Measurements from ENCODE around the gene FDXACB1. TPM values are rescaled to one million over a fixed set of nuclear protein-coding genes. Genes with fewer than 3 reads are reported as not detected.

The FDXACB1 gene, protein sequence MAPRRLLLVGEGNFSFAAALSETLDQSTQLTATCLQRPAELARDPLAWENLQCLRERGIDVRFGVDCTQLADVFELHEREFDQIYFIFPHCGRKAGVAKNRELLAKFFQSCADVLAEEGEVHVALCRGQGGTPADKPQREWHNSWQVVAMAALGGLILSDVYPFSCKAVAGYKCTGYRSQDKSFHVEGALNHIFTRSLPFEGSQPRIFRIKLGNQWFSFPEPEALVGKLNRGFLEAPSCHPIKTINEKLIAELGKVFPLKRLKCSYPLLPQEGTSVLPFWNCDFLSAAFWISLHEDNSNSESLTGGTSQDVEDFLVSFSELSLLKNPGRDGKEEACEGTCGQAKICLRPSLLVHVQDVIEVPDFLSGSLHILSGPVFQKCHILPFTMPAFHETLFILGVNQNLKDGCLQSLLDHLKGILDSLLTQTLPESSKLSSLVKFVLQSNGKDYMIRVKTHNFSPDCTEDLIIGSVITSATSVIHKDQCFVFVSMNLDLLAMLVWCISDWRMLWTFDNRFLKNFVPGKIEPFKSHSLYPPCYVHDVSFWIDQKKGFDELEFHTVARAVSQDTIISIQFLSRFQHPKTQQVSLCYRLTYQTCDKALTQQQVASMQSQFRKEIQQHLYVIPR
- total RNA-seq (2022) (0.79 and 1.0 TPM in 2 replicates), Bru-seq, nascent RNA (percentile 51 among the genes with signal in this experiment), BruChase-seq, experiment 1, labeled RNA remaining after a 6-hour chase (percentile 41 among the genes with signal in this experiment), BruChase-seq, experiment 2, labeled RNA remaining after a 2-hour chase (percentile 57 among the genes with signal in this experiment)
- long read RNA-seq, partial matches to known transcripts: 0 of 3 reads
- long read RNA-seq, other reads (novel, unspliced or antisense): 0 of 3 reads

DNA sequence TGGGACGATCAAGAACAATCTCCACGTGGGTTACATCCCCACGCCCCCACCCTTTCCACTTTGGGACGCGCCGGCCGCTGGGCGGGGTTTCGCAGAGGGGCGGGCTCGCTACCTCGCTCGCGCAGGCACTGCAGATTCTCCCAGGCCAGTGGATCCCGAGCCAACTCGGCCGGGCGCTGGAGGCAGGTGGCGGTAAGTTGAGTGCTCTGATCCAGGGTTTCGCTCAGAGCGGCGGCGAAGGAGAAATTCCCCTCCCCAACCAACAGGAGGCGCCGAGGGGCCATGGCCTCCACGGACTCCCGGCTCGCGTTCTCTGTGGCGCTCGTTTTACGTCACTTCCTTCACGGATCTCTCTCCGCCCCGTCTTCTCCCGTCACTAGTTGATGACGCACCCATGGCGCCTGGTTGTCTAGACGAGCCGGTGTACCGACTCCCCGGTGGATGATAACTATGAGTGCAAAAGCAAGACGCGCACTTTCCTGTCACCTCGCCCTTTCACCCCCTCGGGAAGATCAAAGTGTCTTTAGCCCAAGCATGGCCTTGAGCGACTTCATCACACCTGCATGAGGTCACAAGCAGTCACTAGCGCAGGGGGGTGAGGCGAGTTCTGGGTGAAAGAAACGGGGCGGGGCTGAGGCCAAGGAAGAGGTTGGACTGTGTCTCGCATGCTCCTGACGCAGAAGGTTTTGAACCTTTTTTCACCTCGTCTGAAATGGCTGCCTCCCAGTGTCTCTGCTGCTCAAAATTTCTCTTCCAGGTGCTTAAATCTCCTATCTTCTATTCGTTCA lies at the start of gene FDXACB1, which contains the start of gene CFAP68:
FDXACB1 (minus strand) TSS at position 317 of the 788 bp plus-strand sequence; CDS start at position 284, 33 bp downstream.
CFAP68 (plus strand) TSS at position 693 of the 788 bp plus-strand sequence; CDS start at position 713, 20 bp downstream.
- peak within 1 kb of the TSS; percentile 97 for H3K27ac Mint-ChIP-seq (ENCODE audit: low read depth, unreplicated experiment)
- CTCF ChIA-PET: interaction anchor here (0.6 to 5.1 kb wide), 19 partner anchors 10 to 198 kb away, joined by 3 to 43 read pairs (median 5); partner anchors contain the start of gene DIXDC1

DNA sequence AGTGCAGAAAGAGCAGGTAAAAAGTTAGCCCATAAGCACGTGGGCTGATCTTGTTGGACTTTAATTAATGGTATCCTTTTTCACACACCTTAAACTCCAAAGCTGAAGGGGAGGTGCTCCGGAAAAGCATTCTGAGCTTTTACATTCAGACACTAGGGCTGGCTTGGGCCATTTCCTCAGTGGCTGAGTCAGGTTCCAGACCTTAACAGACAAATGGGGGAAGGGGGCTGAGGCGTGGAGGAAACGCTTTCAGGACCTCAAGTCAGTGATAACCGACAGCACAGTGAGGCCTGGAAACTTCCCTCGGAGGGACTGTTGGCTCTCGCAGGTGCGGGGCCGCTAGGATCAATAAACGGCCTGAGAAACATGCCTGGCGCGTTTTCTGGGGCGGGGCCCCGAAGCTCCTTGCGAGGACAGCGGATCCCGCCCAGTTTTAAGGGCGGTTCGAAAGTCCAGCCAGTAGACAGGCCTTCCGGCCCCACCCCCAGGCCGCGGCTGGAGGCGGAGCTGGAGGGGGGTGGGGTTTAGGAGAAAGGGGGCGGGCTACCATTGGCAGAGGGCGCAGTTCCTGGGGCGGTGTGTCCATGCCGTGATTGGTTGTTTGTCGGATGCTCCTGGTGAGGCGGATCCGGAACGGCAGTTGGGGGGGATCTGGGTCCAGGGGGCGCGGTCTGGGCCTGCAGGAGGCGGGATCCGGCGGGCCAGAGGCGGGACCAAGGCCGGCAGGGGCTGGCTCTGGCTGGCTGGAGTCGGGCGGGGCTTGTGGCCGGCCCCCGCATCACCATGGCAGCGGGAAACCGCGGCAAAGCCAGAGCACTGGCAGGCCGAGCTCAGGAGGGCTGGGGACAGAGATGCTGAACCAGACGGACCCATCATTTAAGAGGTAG lies 47.8 kb upstream of the FDXACB1 start:
- no TSS peak for BruUV-seq (replicated peaks)
- Mint-ChIP-seq H3K4me1 (ENCODE audit: insufficient read depth, unreplicated experiment) (peaks cover 22% of the 10 kb centered on the region), H3K27ac (ENCODE audit: low read depth, unreplicated experiment) (peak overlapping the region; percentile 66), H3K9me3 (ENCODE audit: unreplicated experiment) (no peaks in the 10 kb centered on the region), H3K4me3 (ENCODE audit: unreplicated experiment) (peak overlapping the region; percentile 73), H3K27me3 (ENCODE audit: insufficient read depth, unreplicated experiment) (no peaks in the 10 kb centered on the region), H3K36me3 (ENCODE audit: insufficient read depth, unreplicated experiment) (no peaks in the 10 kb centered on the region)
- TF ChIP-seq, protein P1, sequence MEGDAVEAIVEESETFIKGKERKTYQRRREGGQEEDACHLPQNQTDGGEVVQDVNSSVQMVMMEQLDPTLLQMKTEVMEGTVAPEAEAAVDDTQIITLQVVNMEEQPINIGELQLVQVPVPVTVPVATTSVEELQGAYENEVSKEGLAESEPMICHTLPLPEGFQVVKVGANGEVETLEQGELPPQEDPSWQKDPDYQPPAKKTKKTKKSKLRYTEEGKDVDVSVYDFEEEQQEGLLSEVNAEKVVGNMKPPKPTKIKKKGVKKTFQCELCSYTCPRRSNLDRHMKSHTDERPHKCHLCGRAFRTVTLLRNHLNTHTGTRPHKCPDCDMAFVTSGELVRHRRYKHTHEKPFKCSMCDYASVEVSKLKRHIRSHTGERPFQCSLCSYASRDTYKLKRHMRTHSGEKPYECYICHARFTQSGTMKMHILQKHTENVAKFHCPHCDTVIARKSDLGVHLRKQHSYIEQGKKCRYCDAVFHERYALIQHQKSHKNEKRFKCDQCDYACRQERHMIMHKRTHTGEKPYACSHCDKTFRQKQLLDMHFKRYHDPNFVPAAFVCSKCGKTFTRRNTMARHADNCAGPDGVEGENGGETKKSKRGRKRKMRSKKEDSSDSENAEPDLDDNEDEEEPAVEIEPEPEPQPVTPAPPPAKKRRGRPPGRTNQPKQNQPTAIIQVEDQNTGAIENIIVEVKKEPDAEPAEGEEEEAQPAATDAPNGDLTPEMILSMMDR (IDR thresholded peaks at IDR 0.05; ENCODE audit: unreplicated experiment): no peak
- DNase-seq (ENCODE audit: unreplicated experiment): peak; percentile 95
- CTCF ChIA-PET: interaction anchor here (0.5 to 21.3 kb wide), 6 partner anchors 15 to 353 kb away, joined by 3 to 564 read pairs (median 4); no protein-coding TSS in a partner anchor
- POLR2A ChIA-PET: interaction anchor here (0.6 to 21.8 kb wide), 37 partner anchors 9 to 366 kb away, joined by 3 to 513 read pairs (median 4); partner anchors contain the start of genes ALG9, C11orf52, CRYAB and DIXDC1
- intact Hi-C loops (cut with micrococcal nuclease): loop anchor here (1.0 kb wide), 1 partner anchor 47 kb away; the partner anchor contains the start of genes CFAP68 and FDXACB1

More for the DNA sequence above, at the start of gene FDXACB1, which contains the start of gene CFAP68:
- TF ChIP-seq, protein P1 (IDR thresholded peaks at IDR 0.05; ENCODE audit: unreplicated experiment): peak; percentile 94
- Mint-ChIP-seq H3K27me3 (ENCODE audit: insufficient read depth, unreplicated experiment) (no peaks in the 10 kb centered on the region), H3K4me3 (ENCODE audit: unreplicated experiment) (peak within 1 kb of the TSS; percentile 95), H3K9me3 (ENCODE audit: unreplicated experiment) (no peaks in the 10 kb centered on the region), H3K4me1 (ENCODE audit: insufficient read depth, unreplicated experiment) (peaks cover 6% of the 10 kb centered on the region), H3K36me3 (ENCODE audit: insufficient read depth, unreplicated experiment) (peaks cover 30% of the 10 kb centered on the region)
- intact Hi-C loops (cut with micrococcal nuclease): loop anchor here (1.0 to 10.0 kb wide), 9 partner anchors 40 to 286 kb away; partner anchors contain the start of genes C11orf52, DLAT, IL18 and NKAPD1
- DNase-seq (ENCODE audit: unreplicated experiment): peak; percentile 98
- no TSS peak for BruUV-seq (replicated peaks)
- POLR2A ChIA-PET: interaction anchor here (0.8 to 5.0 kb wide), 20 partner anchors 8 to 208 kb away, joined by 3 to 41 read pairs (median 8); partner anchors contain the start of genes ALG9, C11orf52, CRYAB and DIXDC1

DNA sequence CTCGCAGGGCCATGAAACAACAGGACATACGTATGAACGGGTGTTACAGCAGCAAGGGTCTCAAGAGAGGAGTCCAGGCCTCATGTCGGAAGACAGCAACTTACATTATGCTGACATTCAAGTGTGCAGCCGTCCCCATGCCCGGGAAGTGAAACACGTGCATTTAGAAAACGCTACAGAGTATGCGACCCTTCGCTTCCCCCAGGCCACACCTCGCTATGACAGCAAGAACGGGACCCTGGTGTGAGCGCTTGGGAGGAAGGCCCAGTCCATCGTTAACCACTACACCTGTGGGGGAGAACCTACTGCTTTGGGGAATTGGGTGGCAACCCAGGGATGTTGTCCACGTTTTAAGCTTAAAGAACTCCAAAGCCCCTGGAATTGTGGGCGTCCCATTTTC lies 47.0 kb upstream of the FDXACB1 start:
- no peak for DNase-seq (ENCODE audit: unreplicated experiment)
- TF ChIP-seq, protein P1 (IDR thresholded peaks at IDR 0.05; ENCODE audit: unreplicated experiment): no peak
- peak overlapping the region; percentile 66 for H3K27ac Mint-ChIP-seq (ENCODE audit: low read depth, unreplicated experiment)
- POLR2A ChIA-PET: interaction anchor here (0.7 to 21.8 kb wide), 18 partner anchors 8 to 161 kb away, joined by 3 to 513 read pairs (median 12); partner anchors contain the start of genes ALG9, C11orf52, CRYAB and DIXDC1
- H3K9me3 Mint-ChIP-seq (ENCODE audit: unreplicated experiment): no peaks in the 10 kb centered on the region
- no peaks in the 10 kb centered on the region for H3K36me3 Mint-ChIP-seq (ENCODE audit: insufficient read depth, unreplicated experiment)
- no TSS peak for BruUV-seq (replicated peaks)
- CTCF ChIA-PET: interaction anchor here (0.5 to 21.3 kb wide), 3 partner anchors 48 to 354 kb away, joined by 3 to 564 read pairs (median 10); no protein-coding TSS in a partner anchor
- intact Hi-C loops (cut with micrococcal nuclease): no loop called here
- H3K4me1 Mint-ChIP-seq (ENCODE audit: insufficient read depth, unreplicated experiment): peaks cover 22% of the 10 kb centered on the region
- H3K27me3 Mint-ChIP-seq (ENCODE audit: insufficient read depth, unreplicated experiment): no peaks in the 10 kb centered on the region
- peak overlapping the region; percentile 73 for H3K4me3 Mint-ChIP-seq (ENCODE audit: unreplicated experiment)
